Vagina (tissue), 2 donors: ENCODE results near the gene COG1. TPM values are rescaled to one million over a fixed set of nuclear protein-coding genes. Genes with fewer than 3 reads are reported as not detected.

Experiments
- DNase-seq, 2 donors: peaks; one replicate each; pipeline ENCODE4 v3.0.0-alpha.2; 2017; ENCODE audit errors: extremely low spot score in 2 of 2
- H3K27ac ChIP-seq: fragments of 200-600 bp; sonication (generic); one replicate; pipeline ENCODE4 v1.5.1; 2019
- H3K27me3 ChIP-seq: fragments of 200-600 bp; sonication (generic); one replicate; pipeline ENCODE4 v1.5.1; 2019
- H3K36me3 ChIP-seq, 2 donors: fragments of 200-600 bp; sonication (generic); one replicate each; pipeline ENCODE4 v1.5.1; 2017 to 2019
- H3K4me1 ChIP-seq: fragments of 200-600 bp; sonication (generic); one replicate; pipeline ENCODE4 v1.5.1; 2019
- H3K4me3 ChIP-seq, 2 donors: fragments of 200-600 bp; sonication (generic); 1 replicate in 1 of 2; 2 replicates in 1 of 2; pipeline ENCODE4 v1.5.1; 2016 to 2019
- H3K9me3 ChIP-seq: fragments of 200-600 bp; sonication (generic); one replicate; pipeline ENCODE4 v1.5.1; 2019
- POLR2A ChIP-seq, 2 donors: fragments of 450-650 bp; IDR thresholded peaks; one replicate each; pipeline ENCODE4 v1.6.1; 2017; ENCODE audit warnings: antibody characterized with exemption in 2 of 2, mild to moderate bottlenecking in 2 of 2, moderate library complexity in 2 of 2
- POLR2AphosphoS5 ChIP-seq, 2 donors: sonication (generic); formaldehyde crosslinking; IDR thresholded peaks; one replicate each; pipeline ENCODE4 v1.9.0; 2017; ENCODE audit warnings: antibody characterized with exemption in 2 of 2, mild to moderate bottlenecking in 2 of 2, low read depth in 1 of 2; ENCODE audit not compliant: insufficient read depth in 1 of 2
- intact Hi-C: fragments of 100-400 bp; cut with DNase I; formaldehyde crosslinking; loops from one replicate; pipeline ENCODE4 v1.15.1; 2023
- total RNA-seq: library from RNA; depleted of rRNA; stranded (reverse); fragments of >200 nt; gene quantifications from one replicate; pipeline ENCODE4 v1.2.3, GENCODE V29; 2016
- TF ChIP-seq, protein P1 (sequence below), 3 experiments: fragments of 450-650 bp in 2 of 3; fragments of 200-600 bp in 1 of 3; sonication (generic) in 1 of 3; IDR thresholded peaks; one replicate each; pipeline ENCODE4 v1.5.1; 2017 to 2019; ENCODE audit warnings: antibody characterized with exemption in 3 of 3, mild to moderate bottlenecking in 2 of 3, moderate library complexity in 2 of 3

Gene COG1
- total RNA-seq, 1 donor from 2014 or later = 30.9 TPM

DNA sequence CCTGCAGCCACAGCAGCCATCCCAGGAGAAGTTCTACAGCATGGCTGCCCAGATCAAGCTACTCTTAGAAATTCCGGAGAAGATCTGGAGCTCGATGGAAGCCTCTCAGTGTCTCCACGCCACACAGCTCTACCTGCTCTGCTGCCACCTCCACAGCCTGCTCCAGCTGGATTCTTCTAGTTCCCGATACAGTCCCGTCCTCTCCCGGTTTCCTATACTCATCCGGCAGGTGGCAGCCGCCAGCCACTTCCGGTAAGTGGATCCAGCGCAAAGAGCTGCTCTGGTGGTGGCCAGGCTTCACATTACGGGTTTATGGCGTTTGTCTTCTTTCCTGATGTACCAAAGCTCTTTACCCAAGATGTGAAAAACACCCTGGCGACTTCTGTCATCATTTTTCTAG is 3.6 kb downstream of the COG1 start:
- Histone ChIP-seq H3K27me3 (no peaks in the 10 kb centered on the region), H3K9me3 (no peaks in the 10 kb centered on the region), H3K27ac (no peak overlapping the region), H3K4me1 (peaks cover 19% of the 10 kb centered on the region), H3K36me3 (peaks cover 0 to 51% of the 10 kb centered on the region in 2 donors), H3K4me3 (no peak overlapping the region)
- TF ChIP-seq, protein P1, sequence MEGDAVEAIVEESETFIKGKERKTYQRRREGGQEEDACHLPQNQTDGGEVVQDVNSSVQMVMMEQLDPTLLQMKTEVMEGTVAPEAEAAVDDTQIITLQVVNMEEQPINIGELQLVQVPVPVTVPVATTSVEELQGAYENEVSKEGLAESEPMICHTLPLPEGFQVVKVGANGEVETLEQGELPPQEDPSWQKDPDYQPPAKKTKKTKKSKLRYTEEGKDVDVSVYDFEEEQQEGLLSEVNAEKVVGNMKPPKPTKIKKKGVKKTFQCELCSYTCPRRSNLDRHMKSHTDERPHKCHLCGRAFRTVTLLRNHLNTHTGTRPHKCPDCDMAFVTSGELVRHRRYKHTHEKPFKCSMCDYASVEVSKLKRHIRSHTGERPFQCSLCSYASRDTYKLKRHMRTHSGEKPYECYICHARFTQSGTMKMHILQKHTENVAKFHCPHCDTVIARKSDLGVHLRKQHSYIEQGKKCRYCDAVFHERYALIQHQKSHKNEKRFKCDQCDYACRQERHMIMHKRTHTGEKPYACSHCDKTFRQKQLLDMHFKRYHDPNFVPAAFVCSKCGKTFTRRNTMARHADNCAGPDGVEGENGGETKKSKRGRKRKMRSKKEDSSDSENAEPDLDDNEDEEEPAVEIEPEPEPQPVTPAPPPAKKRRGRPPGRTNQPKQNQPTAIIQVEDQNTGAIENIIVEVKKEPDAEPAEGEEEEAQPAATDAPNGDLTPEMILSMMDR (IDR thresholded peaks at IDR 0.05) = no peak
- no peak for TF ChIP-seq POLR2A (IDR thresholded peaks at IDR 0.05)
- no peak for TF ChIP-seq POLR2AphosphoS5 (IDR thresholded peaks at IDR 0.05; ENCODE audit: insufficient read depth in 1 of 2, low read depth in 1 of 2)
- intact Hi-C loops = loop anchor here (10.0 kb wide), 1 partner anchor 108 kb away; no protein-coding TSS in a partner anchor
- DNase-seq = no peak

DNA sequence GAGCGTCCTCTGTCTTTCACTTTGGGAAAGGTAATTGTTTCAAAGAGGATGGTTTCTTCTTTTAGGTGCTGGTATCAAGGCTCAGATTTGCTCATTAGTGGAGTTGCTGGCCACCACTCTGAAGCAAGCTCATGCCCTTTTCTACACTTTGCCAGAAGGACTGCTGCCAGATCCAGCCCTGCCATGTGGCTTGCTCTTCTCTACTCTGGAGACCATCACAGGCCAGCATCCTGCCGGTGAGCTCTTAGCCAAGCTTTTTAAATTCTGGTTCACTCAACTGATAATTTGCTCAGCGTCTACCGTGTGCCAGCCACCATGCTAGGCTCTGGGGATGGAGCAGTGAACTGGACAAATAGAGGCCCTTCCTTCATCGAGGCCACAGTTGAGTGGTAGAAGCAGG is 4.3 kb downstream of the COG1 start:
- peaks cover 0 to 57% of the 10 kb centered on the region in 2 donors for H3K36me3 ChIP-seq
- no peaks in the 10 kb centered on the region for H3K27me3 ChIP-seq
- H3K9me3 ChIP-seq = no peaks in the 10 kb centered on the region
- no peak for DNase-seq
- H3K4me3 ChIP-seq = no peak overlapping the region
- H3K4me1 ChIP-seq = peaks cover 19% of the 10 kb centered on the region
- intact Hi-C loops = loop anchor here (10.0 kb wide), 1 partner anchor 108 kb away; no protein-coding TSS in a partner anchor
- H3K27ac ChIP-seq = no peak overlapping the region
- TF ChIP-seq POLR2A (IDR thresholded peaks at IDR 0.05) (no peak), POLR2AphosphoS5 (IDR thresholded peaks at IDR 0.05; ENCODE audit: insufficient read depth in 1 of 2, low read depth in 1 of 2) (no peak)
- TF ChIP-seq, protein P1 (IDR thresholded peaks at IDR 0.05) = no peak

DNA sequence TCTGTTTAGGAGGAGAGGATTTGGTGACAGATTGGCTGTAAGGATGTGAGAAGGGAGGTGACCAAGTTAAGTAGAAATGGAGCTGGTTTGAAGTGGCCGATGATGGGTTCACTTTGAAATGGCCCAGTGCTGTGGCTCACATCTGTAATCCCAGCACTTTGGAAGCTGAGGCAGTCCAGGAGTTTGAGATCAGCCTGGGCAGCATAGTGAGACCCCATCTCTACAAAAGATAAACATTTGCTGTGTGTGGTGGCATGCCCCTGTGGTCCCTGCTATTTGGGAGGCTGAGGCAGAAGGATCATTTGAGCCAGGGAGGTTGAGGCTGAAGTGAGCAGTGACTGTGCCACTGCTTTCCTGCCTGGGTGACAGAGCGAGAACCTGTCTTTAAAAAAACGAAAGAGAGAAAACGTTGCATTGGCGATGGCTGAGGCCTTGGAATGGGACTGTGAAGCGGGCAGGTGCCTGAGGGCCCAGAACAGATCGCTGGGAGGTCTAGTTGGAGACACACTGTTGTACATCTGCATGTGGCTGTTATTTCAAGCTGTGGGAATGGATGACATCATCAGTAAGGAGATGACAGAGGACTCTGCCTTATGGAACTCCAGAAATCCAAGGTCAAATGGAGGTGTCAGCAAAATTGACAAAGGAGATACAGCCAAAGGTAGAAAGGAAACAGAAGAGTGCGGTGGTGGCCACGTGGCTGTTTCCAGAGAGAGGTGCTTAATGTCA is 5.5 kb downstream of the COG1 start:
- H3K27me3 ChIP-seq = no peaks in the 10 kb centered on the region
- no peaks in the 10 kb centered on the region for H3K9me3 ChIP-seq
- H3K4me1 ChIP-seq = peaks cover 18% of the 10 kb centered on the region
- H3K4me3 ChIP-seq = no peak overlapping the region
- intact Hi-C loops = loop anchor here (10.0 kb wide), 1 partner anchor 106 kb away; no protein-coding TSS in a partner anchor
- H3K27ac ChIP-seq = no peak overlapping the region
- H3K36me3 ChIP-seq = peaks cover 0 to 58% of the 10 kb centered on the region in 2 donors
- DNase-seq = no peak
- TF ChIP-seq POLR2A (IDR thresholded peaks at IDR 0.05) = no peak
- TF ChIP-seq, protein P1 (IDR thresholded peaks at IDR 0.05) = no peak
- no peak for TF ChIP-seq POLR2AphosphoS5 (IDR thresholded peaks at IDR 0.05; ENCODE audit: insufficient read depth in 1 of 2, low read depth in 1 of 2)

DNA sequence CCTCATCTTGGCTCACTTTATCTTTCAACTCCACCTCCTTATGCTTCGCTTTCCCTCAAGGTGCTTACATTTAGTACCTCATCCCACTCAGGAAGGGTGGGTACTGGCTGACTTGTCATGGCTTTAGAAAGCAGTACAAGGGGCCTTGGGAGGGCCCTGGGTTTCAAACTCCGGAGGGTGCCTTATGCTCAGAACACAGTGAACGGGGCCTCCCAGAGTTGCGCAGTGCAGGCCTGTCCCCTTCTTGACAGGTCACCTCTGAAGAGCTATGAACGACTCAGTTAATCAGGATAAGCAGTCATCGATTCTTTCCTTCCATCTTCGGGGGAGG is 6.0 kb downstream of the COG1 start:
- no peak overlapping the region for H3K27ac ChIP-seq
- peaks cover 13% of the 10 kb centered on the region for H3K4me1 ChIP-seq
- no peaks in the 10 kb centered on the region for H3K9me3 ChIP-seq
- peaks cover 0 to 60% of the 10 kb centered on the region in 2 donors for H3K36me3 ChIP-seq
- DNase-seq = no peak
- intact Hi-C loops = loop anchor here (10.0 kb wide), 1 partner anchor 106 kb away; no protein-coding TSS in a partner anchor
- no peak overlapping the region for H3K4me3 ChIP-seq
- H3K27me3 ChIP-seq = no peaks in the 10 kb centered on the region
- no peak for TF ChIP-seq POLR2A (IDR thresholded peaks at IDR 0.05)
- TF ChIP-seq POLR2AphosphoS5 (IDR thresholded peaks at IDR 0.05; ENCODE audit: insufficient read depth in 1 of 2, low read depth in 1 of 2) = no peak
- TF ChIP-seq, protein P1 (IDR thresholded peaks at IDR 0.05) = no peak

DNA sequence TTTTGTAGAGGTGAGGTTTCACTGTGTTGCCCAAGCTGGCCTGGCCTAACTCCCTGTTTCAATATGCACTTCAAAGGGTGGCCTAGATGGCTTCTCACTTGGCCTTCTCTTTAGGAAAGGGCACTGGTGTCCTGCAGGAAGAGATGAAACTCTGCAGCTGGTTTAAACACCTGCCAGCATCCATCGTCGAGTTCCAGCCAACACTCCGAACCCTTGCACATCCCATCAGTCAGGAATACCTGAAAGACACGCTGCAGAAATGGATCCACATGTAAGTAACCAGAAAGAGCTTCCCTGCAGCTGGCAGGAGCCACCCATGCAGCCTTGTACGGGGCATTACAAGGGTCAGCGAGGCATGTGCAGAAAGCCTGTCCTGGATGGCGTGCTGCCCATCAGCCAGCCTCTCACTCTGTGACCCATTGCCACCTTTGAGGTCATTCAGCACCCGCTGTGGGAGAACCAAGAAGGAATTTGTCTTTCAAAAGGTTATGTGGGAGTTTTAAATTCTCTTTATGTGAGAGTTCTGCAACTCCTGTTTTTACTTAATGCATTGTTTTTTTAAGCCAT is 7.0 kb downstream of the COG1 start:
- TF ChIP-seq, protein P1 (IDR thresholded peaks at IDR 0.05) = no peak
- no peak for TF ChIP-seq POLR2AphosphoS5 (IDR thresholded peaks at IDR 0.05; ENCODE audit: insufficient read depth in 1 of 2, low read depth in 1 of 2)
- no peak for TF ChIP-seq POLR2A (IDR thresholded peaks at IDR 0.05)
- intact Hi-C loops = loop anchor here (10.0 kb wide), 1 partner anchor 105 kb away; no protein-coding TSS in a partner anchor
- H3K4me1 ChIP-seq = peaks cover 5% of the 10 kb centered on the region
- H3K9me3 ChIP-seq = no peaks in the 10 kb centered on the region
- H3K36me3 ChIP-seq = peaks cover 0 to 67% of the 10 kb centered on the region in 2 donors
- no peak overlapping the region for H3K27ac ChIP-seq
- no peak overlapping the region for H3K4me3 ChIP-seq
- H3K27me3 ChIP-seq = no peaks in the 10 kb centered on the region
- DNase-seq = no peak
